OCI-LY7 (cell line): Measurements from ENCODE around the gene PRLR. TPM values are rescaled to one million over a fixed set of nuclear protein-coding genes. Genes with fewer than 3 reads are reported as not detected.

Experiments used
- BruUV-seq: library from RNA; stranded (reverse); fragments of 400-500 nt; replicated peaks from 2 replicates; lab custom pipeline; 2021; lab: Mats Ljungman, UMichigan
- CTCF ChIA-PET: fragments of 300-600 bp; sonication (Branson Sonifier 250); formaldehyde crosslinking; loops from one replicate; lab custom pipeline; 2022; ENCODE audit warnings: antibody characterized with exemption; ENCODE audit not compliant: unreplicated experiment; lab: Charles Lee
- POLR2A ChIA-PET: fragments of 300-600 bp; sonication (Branson Sonifier 250); formaldehyde crosslinking; loops from one replicate; lab custom pipeline; 2022; ENCODE audit warnings: antibody characterized with exemption; lab: Charles Lee
- DNase-seq: peaks from one replicate; pipeline ENCODE4 v3.0.0-alpha.2; 2015; ENCODE audit warnings: low spot score
- H2AFZ ChIP-seq: fragments of 200-600 bp; sonication (generic), shearing (Covaris generic); 2 replicates; pipeline ENCODE4 v1.6.1; 2014; ENCODE audit warnings: mild to moderate bottlenecking, antibody characterized with exemption, low read length, moderate library complexity
- H3K27ac ChIP-seq: fragments of 200-600 bp; sonication (generic); 2 replicates; pipeline ENCODE4 v1.5.1; 2014; ENCODE audit warnings: mixed run types, low read depth, mild to moderate bottlenecking, moderate library complexity, low read length, inconsistent platforms; ENCODE audit not compliant: poor library complexity, severe bottlenecking
- H3K36me3 ChIP-seq: fragments of 200-600 bp; sonication (generic); 2 replicates; pipeline ENCODE4 v1.6.1; 2014; ENCODE audit warnings: mild to moderate bottlenecking, antibody characterized with exemption, low read length, moderate library complexity, mixed read lengths; ENCODE audit not compliant: insufficient read depth
- H3K4me1 ChIP-seq: fragments of 200-600 bp; sonication (generic); 2 replicates; pipeline ENCODE4 v1.5.1; 2014; ENCODE audit warnings: mild to moderate bottlenecking, low read length; ENCODE audit not compliant: insufficient read depth, poor library complexity, severe bottlenecking
- H3K4me2 ChIP-seq: fragments of 200-600 bp; sonication (generic); 2 replicates; pipeline ENCODE4 v1.6.1; 2014; ENCODE audit warnings: mild to moderate bottlenecking, low read length
- H3K4me3 ChIP-seq: fragments of 200-600 bp; sonication (generic); 2 replicates; pipeline ENCODE4 v1.5.1; 2014; ENCODE audit warnings: mild to moderate bottlenecking, low read depth, low read length; ENCODE audit not compliant: poor library complexity, severe bottlenecking
- H3K79me2 ChIP-seq: fragments of 200-600 bp; sonication (generic); 2 replicates; pipeline ENCODE4 v1.6.1; 2016; ENCODE audit warnings: low read depth, mild to moderate bottlenecking, low read length, moderate library complexity, mixed read lengths; ENCODE audit not compliant: insufficient read depth
- H3K9me2 ChIP-seq: fragments of 200-600 bp; sonication (generic); 2 replicates; pipeline ENCODE4 v1.6.1; 2016; ENCODE audit warnings: mild to moderate bottlenecking, low read length, mixed read lengths; ENCODE audit not compliant: insufficient read depth
- H3K9me3 ChIP-seq: fragments of 200-600 bp; sonication (generic); 2 replicates; pipeline ENCODE4 v1.6.1; 2014; ENCODE audit warnings: mild to moderate bottlenecking, mixed run types, low read length, mixed read lengths
- H4K20me1 ChIP-seq: fragments of 200-600 bp; sonication (generic); 2 replicates; pipeline ENCODE4 v1.6.1; 2014; ENCODE audit warnings: mild to moderate bottlenecking, antibody characterized with exemption, low read length, moderate library complexity, mixed read lengths; ENCODE audit not compliant: insufficient read depth
- CTCF ChIP-seq: fragments of 200-600 bp; sonication (generic); conservative IDR thresholded peaks from 2 replicates; pipeline ENCODE4 v1.5.1; 2014; ENCODE audit warnings: mild to moderate bottlenecking, antibody characterized with exemption, low read length, moderate library complexity, mixed read lengths
- EZH2phosphoT487 ChIP-seq: fragments of 200-600 bp; sonication (generic); IDR thresholded peaks from 2 replicates; pipeline ENCODE4 v1.6.1; 2018; ENCODE audit warnings: low read depth, borderline replicate concordance, mild to moderate bottlenecking, mixed run types, antibody characterized with exemption, low read length, moderate library complexity, mixed read lengths
- intact Hi-C: fragments of 100-400 bp; cut with micrococcal nuclease; formaldehyde crosslinking; loops from one replicate; pipeline ENCODE4 v1.10.0; 2022; ENCODE audit not compliant: unreplicated experiment
- total RNA-seq, 2 experiments: library from RNA; depleted of rRNA in 1 of 2; stranded (reverse); fragments of >200 nt in 1 of 2; shearing (Covaris generic) in 1 of 2; gene quantifications; 2 replicates each; pipeline ENCODE4 v1.2.3, GENCODE V29; 2014 to 2022

Gene PRLR
- total RNA-seq, 2 experiments from 2014 or later, result not detected

GRCh38 chr5:35045280-35045679, 185.0 kb downstream of the PRLR start:
- intact Hi-C loops, result no loop called here
- H3K27ac ChIP-seq, result no peak overlapping the region
- no peaks in the 10 kb centered on the region for H3K36me3 ChIP-seq
- no peaks in the 10 kb centered on the region for H3K79me2 ChIP-seq
- BruUV-seq, result no TSS peak
- no peak overlapping the region for H2AFZ ChIP-seq
- DNase-seq, result no peak
- H3K9me3 ChIP-seq, result no peaks in the 10 kb centered on the region
- ChIA-PET POLR2A (no interaction called here), CTCF (no interaction called here)
- TF ChIP-seq EZH2phosphoT487 (no peak), CTCF (no peak)
- no peaks in the 10 kb centered on the region for H3K4me1 ChIP-seq
- no peak overlapping the region for H3K4me3 ChIP-seq
- no peak overlapping the region for H3K4me2 ChIP-seq
- no peaks in the 10 kb centered on the region for H3K9me2 ChIP-seq
- no peaks in the 10 kb centered on the region for H4K20me1 ChIP-seq

GRCh38 chr5:35044649-35045048, 185.6 kb downstream of the PRLR start:
- DNase-seq, result no peak
- Histone ChIP-seq H3K36me3 (no peaks in the 10 kb centered on the region), H2AFZ (no peak overlapping the region), H3K79me2 (no peaks in the 10 kb centered on the region), H3K4me3 (no peak overlapping the region), H3K9me3 (no peaks in the 10 kb centered on the region), H4K20me1 (no peaks in the 10 kb centered on the region), H3K4me1 (no peaks in the 10 kb centered on the region), H3K4me2 (no peak overlapping the region), H3K27ac (no peak overlapping the region), H3K9me2 (no peaks in the 10 kb centered on the region)
- intact Hi-C loops, result no loop called here
- CTCF ChIA-PET, result no interaction called here
- POLR2A ChIA-PET, result no interaction called here
- no peak for TF ChIP-seq EZH2phosphoT487
- TF ChIP-seq CTCF, result no peak
- BruUV-seq, result no TSS peak

- H3K36me3 ChIP-seq, result no peaks in the 10 kb centered on the region
- H3K4me1 ChIP-seq, result no peaks in the 10 kb centered on the region
- H3K9me3 ChIP-seq, result no peaks in the 10 kb centered on the region
- no peaks in the 10 kb centered on the region for H3K9me2 ChIP-seq
- H4K20me1 ChIP-seq, result no peaks in the 10 kb centered on the region
- BruUV-seq, result no TSS peak
- H3K79me2 ChIP-seq, result no peaks in the 10 kb centered on the region
- no peak overlapping the region for H3K27ac ChIP-seq
- intact Hi-C loops, result no loop called here
- ChIA-PET CTCF (no interaction called here), POLR2A (interaction anchor here (0.7 to 1.4 kb wide), 2 partner anchors 21 to 1443 kb away, joined by 3 read pairs; no protein-coding TSS in a partner anchor)
- no peak overlapping the region for H2AFZ ChIP-seq
- no peak overlapping the region for H3K4me3 ChIP-seq
- no peak for DNase-seq
- H3K4me2 ChIP-seq, result no peak overlapping the region
- TF ChIP-seq EZH2phosphoT487 (no peak), CTCF (no peak)
Measured at GRCh38 chr5:35042781-35043180, 187.5 kb downstream of the PRLR start.
